ENCODE results near the gene GADD45B. TPM values are rescaled to one million over a fixed set of nuclear protein-coding genes. Genes with fewer than 3 reads are reported as not detected.
"Not testable (repeated sequence)": the region's sequence is repeated elsewhere in the genome, so short reads cannot be mapped to it uniquely, and the experiment has no call there.

GADD45B gene
- total RNA-seq, 3 donors from 2014 or later (not counting 1 experiment from before 2014, with no cell fraction given): 198 to 247 (median 212) TPM

GRCh38 chr19:2464389-2464788 is 11.5 kb upstream of the GADD45B start:
- TF ChIP-seq, protein P1, sequence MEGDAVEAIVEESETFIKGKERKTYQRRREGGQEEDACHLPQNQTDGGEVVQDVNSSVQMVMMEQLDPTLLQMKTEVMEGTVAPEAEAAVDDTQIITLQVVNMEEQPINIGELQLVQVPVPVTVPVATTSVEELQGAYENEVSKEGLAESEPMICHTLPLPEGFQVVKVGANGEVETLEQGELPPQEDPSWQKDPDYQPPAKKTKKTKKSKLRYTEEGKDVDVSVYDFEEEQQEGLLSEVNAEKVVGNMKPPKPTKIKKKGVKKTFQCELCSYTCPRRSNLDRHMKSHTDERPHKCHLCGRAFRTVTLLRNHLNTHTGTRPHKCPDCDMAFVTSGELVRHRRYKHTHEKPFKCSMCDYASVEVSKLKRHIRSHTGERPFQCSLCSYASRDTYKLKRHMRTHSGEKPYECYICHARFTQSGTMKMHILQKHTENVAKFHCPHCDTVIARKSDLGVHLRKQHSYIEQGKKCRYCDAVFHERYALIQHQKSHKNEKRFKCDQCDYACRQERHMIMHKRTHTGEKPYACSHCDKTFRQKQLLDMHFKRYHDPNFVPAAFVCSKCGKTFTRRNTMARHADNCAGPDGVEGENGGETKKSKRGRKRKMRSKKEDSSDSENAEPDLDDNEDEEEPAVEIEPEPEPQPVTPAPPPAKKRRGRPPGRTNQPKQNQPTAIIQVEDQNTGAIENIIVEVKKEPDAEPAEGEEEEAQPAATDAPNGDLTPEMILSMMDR (IDR thresholded peaks at IDR 0.05): no peak
- H3K4me1 Mint-ChIP-seq: peaks cover 0 to 14% of the 10 kb centered on the region in 2 donors
- H3K9me3 ChIP-seq (ENCODE audit: control insufficient read depth, insufficient read depth, low read length): no peaks in the 10 kb centered on the region
- H3K27ac Mint-ChIP-seq: no peak overlapping the region
- 81% methylated on average over 5 of the region's 5 CpGs for WGBS (ENCODE audit: insufficient coverage)
- no peak overlapping the region for H3K4me3 ChIP-seq (ENCODE audit: low read length)
- peaks cover 17% of the 10 kb centered on the region for H3K4me1 ChIP-seq (ENCODE audit: control insufficient read depth, insufficient read depth, low read length)
- H3K27me3 Mint-ChIP-seq (ENCODE audit: low read depth in 2 of 2): peaks cover 0 to 6% of the 10 kb centered on the region in 2 donors
- H3K36me3 Mint-ChIP-seq: no peaks in the 10 kb centered on the region
- H3K27ac ChIP-seq (ENCODE audit: low read length): no peak overlapping the region
- intact Hi-C loops (cut with micrococcal nuclease): no loop called here
- H3K9me3 Mint-ChIP-seq: no peaks in the 10 kb centered on the region
- no peak for DNase-seq
- H3K36me3 ChIP-seq (ENCODE audit: control insufficient read depth, insufficient read depth, low read length): no peaks in the 10 kb centered on the region
- H3K4me3 Mint-ChIP-seq: no peak overlapping the region
- ATAC-seq: no peak
- H3K27me3 ChIP-seq (ENCODE audit: control insufficient read depth, insufficient read depth, low read length): peaks cover 3% of the 10 kb centered on the region

- intact Hi-C loops (cut with micrococcal nuclease): no loop called here
- H3K27ac Mint-ChIP-seq: no peak overlapping the region
- 88% methylated on average over 12 of the region's 12 CpGs for WGBS (ENCODE audit: insufficient coverage)
- Histone ChIP-seq H3K9me3 (ENCODE audit: control insufficient read depth, insufficient read depth, low read length) (no peaks in the 10 kb centered on the region), H3K27ac (ENCODE audit: low read length) (no peak overlapping the region), H3K36me3 (ENCODE audit: control insufficient read depth, insufficient read depth, low read length) (no peaks in the 10 kb centered on the region), H3K27me3 (ENCODE audit: control insufficient read depth, insufficient read depth, low read length) (no peaks in the 10 kb centered on the region), H3K4me3 (ENCODE audit: low read length) (no peak overlapping the region), H3K4me1 (ENCODE audit: control insufficient read depth, insufficient read depth, low read length) (no peaks in the 10 kb centered on the region)
- no peak overlapping the region for H3K4me3 Mint-ChIP-seq
- DNase-seq: no peak
- no peaks in the 10 kb centered on the region for H3K9me3 Mint-ChIP-seq
- H3K27me3 Mint-ChIP-seq (ENCODE audit: low read depth in 2 of 2): no peaks in the 10 kb centered on the region
- no peak for ATAC-seq
- TF ChIP-seq, protein P1 (IDR thresholded peaks at IDR 0.05): no peak
- H3K4me1 Mint-ChIP-seq: no peaks in the 10 kb centered on the region
- no peaks in the 10 kb centered on the region for H3K36me3 Mint-ChIP-seq
Measured at GRCh38 chr19:2468596-2468995, 7.3 kb upstream of the GADD45B start.

- no peaks in the 10 kb centered on the region for H3K36me3 ChIP-seq (ENCODE audit: control insufficient read depth, insufficient read depth, low read length)
- TF ChIP-seq, protein P1 (IDR thresholded peaks at IDR 0.05): no peak
- DNase-seq: no peak
- WGBS (ENCODE audit: insufficient coverage): 43% methylated on average over 23 of the region's 23 CpGs
- H3K4me3 Mint-ChIP-seq: no peak overlapping the region
- H3K4me1 ChIP-seq (ENCODE audit: control insufficient read depth, insufficient read depth, low read length): peaks cover 4% of the 10 kb centered on the region
- no peaks in the 10 kb centered on the region for H3K9me3 Mint-ChIP-seq
- no peaks in the 10 kb centered on the region for H3K9me3 ChIP-seq (ENCODE audit: control insufficient read depth, insufficient read depth, low read length)
- no peak overlapping the region for H3K27ac Mint-ChIP-seq
- no peaks in the 10 kb centered on the region for H3K27me3 ChIP-seq (ENCODE audit: control insufficient read depth, insufficient read depth, low read length)
- ATAC-seq: no peak
- no peaks in the 10 kb centered on the region for H3K27me3 Mint-ChIP-seq (ENCODE audit: low read depth in 2 of 2)
- H3K4me3 ChIP-seq (ENCODE audit: low read length): no peak overlapping the region
- H3K4me1 Mint-ChIP-seq: no peaks in the 10 kb centered on the region
- no peaks in the 10 kb centered on the region for H3K36me3 Mint-ChIP-seq
- H3K27ac ChIP-seq (ENCODE audit: low read length): no peak overlapping the region
- intact Hi-C loops (cut with micrococcal nuclease): no loop called here
Measured at GRCh38 chr19:2469102-2469914, 6.6 kb upstream of the GADD45B start.

DNA sequence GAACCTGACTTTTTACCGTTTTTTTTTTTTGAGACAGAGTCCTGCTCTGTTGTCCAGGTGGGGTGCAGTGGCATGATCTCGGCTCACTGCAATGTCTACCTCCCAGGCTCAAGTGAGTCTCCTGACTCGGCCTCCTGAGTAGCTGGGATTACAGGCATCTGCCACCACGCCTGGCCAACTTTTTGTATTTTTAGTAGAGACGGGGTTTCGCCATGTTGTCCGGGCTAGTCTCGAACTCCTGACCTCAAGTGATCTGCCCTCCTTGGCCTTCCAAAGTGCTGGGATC is 6.1 kb upstream of the GADD45B start:
- ATAC-seq; H3K4me3 ChIP-seq (ENCODE audit: low read length); intact Hi-C loops (cut with micrococcal nuclease); H3K27me3 ChIP-seq (ENCODE audit: control insufficient read depth, insufficient read depth, low read length); H3K27ac ChIP-seq (ENCODE audit: low read length); H3K9me3 ChIP-seq (ENCODE audit: control insufficient read depth, insufficient read depth, low read length); H3K4me1 ChIP-seq (ENCODE audit: control insufficient read depth, insufficient read depth, low read length); H3K36me3 Mint-ChIP-seq; DNase-seq; H3K36me3 ChIP-seq (ENCODE audit: control insufficient read depth, insufficient read depth, low read length); H3K4me1 Mint-ChIP-seq; H3K9me3 Mint-ChIP-seq; H3K27ac Mint-ChIP-seq; H3K27me3 Mint-ChIP-seq (ENCODE audit: low read depth in 2 of 2); H3K4me3 Mint-ChIP-seq: not testable (repeated sequence)
- 87% methylated on average over 8 of the region's 8 CpGs for WGBS (ENCODE audit: insufficient coverage)

Data from natural killer cell (primary cell).